T47D (cell line): Measurements from ENCODE around the gene KIF21A.

Experiments used
- DNase-seq, 2 experiments: peaks; one replicate each; pipeline versions ENCODE4 v3.0.0 to v3.0.0-alpha.2; 2011 to 2012; ENCODE audit warnings: low read depth in 1 of 2, low spot score in 1 of 2
- JUND ChIP-seq: IDR thresholded peaks from 2 replicates; pipeline ENCODE4 v1.6.1; 2012; ENCODE audit warnings: low read depth
- in situ Hi-C: cut with HindIII; loops from 2 replicates; pipeline ENCODE4 v1.10.0; 2016; ENCODE audit warnings: low sequenced_read_pairs, low pct_unique_long_range_greater_than_20kb

Gene KIF21A

DNA sequence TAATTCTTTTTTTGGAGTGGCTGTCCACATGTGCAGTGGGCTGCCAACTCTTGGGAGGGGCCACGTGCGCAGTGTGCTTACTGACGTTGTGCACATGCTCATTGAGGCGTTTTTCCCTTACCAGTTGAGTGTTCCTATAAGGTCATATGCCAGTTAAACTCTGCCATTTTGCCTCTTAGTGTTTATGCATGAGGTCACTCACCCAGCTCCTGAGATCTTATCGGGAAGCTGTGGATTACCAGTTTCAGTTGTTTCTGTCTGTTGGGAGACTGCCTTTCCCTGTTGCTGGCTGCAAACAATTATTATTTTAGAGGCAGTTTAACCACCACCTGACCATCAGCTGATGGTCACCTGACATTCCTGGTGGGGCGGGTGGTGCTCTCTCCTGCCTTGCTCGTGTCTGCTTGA, 16.1 kb upstream of the KIF21A start:
- in situ Hi-C loops: no loop called here
- no peak for TF ChIP-seq JUND
- DNase-seq: peak in 1 of 2 experiments; percentile 37

DNA sequence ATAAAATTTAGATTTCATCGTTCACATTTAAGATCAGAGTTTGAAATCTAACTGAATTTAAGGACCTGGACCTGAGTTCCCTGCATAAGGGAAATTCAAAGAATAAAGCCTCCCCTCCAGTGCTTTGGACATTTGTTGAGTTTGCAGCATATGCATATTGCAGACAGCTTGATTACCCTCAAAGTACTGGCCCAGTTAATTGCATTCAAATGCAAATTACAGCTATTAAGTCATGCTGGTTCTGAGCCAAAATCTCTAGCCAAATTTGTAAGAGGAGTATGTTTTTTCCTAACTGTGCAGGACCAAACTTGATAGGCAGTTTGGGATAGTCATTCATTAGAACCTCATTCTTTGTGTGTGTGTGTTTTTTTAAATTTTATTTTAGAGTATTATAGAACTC, 9.1 kb upstream of the KIF21A start:
- TF ChIP-seq JUND: no peak
- in situ Hi-C loops: no loop called here
- no peak for DNase-seq

DNA sequence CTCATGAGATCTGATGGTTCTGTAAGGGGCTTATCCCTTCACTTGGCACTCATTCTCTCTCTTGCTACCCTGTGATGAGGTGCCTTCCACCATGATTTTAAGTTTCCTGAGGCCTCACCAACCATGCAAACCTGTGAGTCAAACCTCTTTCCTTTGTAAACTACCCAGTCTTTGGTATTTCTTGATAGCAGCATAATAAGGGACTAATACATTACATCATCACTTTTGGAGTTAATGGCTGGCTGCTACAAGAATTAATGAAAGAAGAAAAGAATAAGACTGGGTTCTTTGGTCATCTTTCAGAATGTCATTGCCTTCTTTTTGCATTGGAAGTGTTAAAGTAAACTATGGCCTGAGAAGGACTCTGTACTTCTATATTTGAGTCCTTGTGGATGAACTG, 5.1 kb upstream of the KIF21A start:
- in situ Hi-C loops: no loop called here
- DNase-seq: no peak
- no peak for TF ChIP-seq JUND

DNA sequence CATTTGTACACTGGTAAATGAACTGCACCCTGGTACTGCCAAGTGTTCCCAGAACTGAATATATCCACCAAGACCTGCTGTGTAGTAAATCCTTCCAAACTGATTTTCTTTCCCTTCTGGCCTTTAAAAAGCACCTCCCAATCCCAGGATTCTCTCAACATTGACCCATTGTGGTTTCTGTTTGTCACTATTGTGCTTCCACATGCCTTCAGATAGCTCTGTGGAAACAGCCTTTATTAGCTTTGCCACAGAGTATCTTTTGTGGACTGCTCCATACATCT, 949 bp upstream of the KIF21A start:
- TF ChIP-seq JUND: no peak
- in situ Hi-C loops: no loop called here
- DNase-seq: peak in 1 of 2 experiments; percentile 28

DNA sequence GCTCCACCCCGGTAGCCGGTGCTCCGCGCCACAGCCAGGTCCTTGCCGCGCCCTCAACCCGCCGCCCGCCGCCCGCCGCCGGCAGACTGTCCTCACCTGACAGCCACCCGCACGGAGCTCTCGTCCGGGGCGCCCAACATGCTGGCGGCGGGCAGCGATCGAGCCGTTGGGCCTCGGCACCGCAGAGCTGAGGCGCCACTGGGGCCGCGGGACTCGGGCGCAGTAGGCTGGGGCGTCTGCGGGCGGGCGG, 164 bp downstream of the KIF21A start:
- DNase-seq: peak in 1 of 2 experiments; percentile 24
- in situ Hi-C loops: no loop called here
- no peak for TF ChIP-seq JUND

DNA sequence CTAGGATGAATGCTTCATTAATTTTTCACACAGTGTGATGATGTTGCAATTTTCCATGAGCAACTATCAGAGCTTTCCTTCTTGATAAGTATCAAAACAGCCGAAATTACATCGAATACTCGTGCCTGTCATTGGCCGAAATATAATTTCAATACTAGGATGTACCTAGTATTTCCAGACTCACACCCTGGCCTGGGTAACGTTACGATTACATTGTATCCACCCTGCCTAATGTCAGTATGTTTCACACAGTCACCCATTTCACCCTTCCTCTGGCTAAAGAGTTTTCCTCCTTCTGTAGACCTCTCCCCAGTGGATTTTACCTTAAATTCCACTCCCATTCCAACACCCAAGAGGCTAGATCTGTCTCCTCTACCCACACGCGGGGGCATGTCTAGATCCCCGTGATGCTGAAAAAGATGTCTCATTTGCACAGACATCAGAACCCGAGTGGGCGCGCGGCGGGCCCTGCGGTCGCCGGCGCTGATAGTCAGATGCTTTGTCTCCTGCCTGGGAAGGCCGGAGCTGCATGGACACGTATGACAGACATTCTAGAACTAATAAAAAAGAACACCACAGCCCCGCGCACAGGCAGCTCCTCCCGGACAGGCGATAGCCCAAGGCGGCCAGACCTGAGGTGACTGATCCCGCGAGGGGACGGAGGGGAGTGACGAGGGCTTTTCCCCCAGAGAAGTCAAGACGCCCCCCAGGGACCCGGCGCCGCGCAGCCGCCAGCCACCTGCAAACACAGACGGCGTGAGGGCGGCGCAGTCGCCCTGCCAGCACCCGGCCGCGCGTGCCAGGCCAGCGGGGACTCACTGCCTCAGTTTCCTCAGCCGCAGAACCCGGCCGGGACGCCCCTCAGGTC, 723 bp downstream of the KIF21A start:
- DNase-seq: peak; percentile 24 to 60
- in situ Hi-C loops: no loop called here
- no peak for TF ChIP-seq JUND

DNA sequence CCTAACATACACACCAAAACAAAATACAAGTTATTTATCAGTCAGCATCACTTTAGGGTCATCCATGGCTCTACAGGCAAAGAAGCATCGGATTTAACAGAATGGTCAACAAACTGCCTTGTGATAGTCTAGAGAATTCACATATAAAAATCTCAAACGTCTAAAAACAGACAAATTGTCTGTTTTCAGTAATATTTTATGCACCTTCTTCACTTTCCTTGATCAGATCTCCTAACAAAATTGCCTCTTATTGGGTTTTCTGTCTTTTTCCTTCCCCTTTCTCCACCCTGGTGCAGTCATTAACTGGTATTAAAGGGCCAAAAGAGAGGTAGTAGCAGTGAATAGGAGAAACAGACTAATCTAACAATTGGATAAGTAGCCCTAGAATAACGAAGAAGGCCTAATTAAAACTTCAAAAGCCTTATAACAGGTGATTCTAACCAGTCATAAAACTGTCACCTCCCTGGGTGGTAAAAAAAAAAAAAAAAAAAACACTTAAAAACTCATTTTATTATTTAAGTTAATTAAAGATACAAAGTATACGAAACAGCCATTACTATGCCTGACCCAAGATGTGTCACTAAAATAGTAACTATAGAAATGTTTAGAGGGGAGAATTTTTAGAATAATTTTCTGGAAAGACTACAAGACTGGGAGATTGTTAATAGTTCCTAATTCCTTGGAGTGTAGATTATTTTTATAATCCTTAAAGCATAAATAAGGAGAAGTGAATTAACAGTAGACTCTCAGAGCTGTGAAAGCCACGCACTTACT, 1.5 kb downstream of the KIF21A start:
- TF ChIP-seq JUND: no peak
- DNase-seq: no peak
- in situ Hi-C loops: no loop called here

DNA sequence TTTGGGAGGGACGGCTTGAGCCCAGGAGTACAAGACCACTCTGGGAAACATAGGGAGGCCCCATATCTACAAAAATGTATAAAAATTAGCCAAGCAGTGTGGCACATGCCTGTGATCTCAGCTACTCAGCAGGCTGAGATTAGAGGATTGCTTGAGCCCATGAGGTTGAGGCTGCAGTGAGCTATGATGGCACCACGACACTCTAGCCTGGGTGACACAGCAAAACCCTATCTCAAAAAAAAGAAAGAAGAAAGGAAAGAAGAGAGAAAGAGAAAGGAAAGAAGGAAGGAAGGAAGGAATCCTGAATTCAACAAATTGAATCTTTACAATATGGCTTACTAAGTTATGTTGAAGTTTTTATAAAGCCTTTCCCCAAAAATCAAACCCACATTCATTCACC, 2.1 kb downstream of the KIF21A start:
- in situ Hi-C loops: no loop called here
- TF ChIP-seq JUND: no peak

DNA sequence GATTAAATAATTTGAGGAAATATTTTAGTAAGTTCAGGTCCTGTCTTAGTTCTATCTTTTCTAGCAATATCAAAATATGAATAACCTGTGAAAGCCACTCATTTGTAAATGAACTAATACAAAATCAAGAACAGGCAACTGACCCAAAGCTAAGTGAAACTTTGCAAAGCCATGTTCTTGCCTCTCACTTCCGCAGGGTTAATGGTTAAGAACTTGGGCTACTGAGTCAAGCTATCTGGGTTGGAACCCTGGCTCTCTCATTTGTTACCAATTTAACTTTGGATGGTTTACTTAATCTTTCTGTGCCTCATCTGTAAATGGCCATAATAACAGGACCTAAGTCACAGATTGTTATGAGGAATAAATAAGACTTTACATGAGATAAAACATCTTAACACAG, 2.8 kb downstream of the KIF21A start:
- in situ Hi-C loops: no loop called here
- DNase-seq: no peak
- no peak for TF ChIP-seq JUND

More for the DNA sequence above, 2.1 kb downstream of the KIF21A start:
- DNase-seq: no peak

DNA sequence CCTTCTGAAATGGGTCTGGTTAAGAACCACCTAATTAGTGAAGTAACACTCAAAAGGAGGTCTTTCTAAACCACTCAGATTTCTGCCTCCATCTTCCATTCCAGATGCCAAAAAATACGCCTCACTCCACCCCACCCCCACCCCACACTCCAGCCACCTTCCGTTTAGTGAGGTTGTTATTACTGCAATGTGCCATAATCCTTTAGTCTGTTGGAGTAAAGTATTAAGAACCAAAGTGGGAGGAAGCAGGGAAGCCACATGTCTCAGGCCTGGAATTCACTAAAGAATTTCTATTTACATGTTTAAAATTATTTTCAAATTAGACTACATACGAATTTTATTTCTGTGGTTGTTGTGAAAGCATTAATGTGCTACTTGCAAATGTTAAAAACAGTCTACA, 7.4 kb downstream of the KIF21A start:
- in situ Hi-C loops: no loop called here
- no peak for TF ChIP-seq JUND
- no peak for DNase-seq

DNA sequence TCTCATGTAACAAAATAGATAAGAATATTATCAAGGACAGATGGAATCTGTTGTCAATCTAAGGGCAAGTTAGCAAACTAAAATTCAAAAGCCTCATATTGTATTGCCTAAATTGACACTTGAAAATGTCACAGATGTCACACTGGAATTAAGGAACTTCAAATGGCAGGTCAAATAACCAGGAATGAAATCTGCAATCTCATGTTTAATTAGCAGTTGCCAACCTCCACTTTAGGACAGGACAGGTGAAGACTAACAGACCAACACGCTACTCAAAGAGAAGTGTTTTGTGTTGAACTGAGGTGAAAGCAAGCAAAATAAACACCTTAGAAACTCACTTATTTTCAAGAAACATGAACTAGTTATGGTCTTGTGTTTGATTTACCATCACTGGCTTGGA, 11.1 kb downstream of the KIF21A start:
- no peak for TF ChIP-seq JUND
- no peak for DNase-seq
- in situ Hi-C loops: no loop called here

DNA sequence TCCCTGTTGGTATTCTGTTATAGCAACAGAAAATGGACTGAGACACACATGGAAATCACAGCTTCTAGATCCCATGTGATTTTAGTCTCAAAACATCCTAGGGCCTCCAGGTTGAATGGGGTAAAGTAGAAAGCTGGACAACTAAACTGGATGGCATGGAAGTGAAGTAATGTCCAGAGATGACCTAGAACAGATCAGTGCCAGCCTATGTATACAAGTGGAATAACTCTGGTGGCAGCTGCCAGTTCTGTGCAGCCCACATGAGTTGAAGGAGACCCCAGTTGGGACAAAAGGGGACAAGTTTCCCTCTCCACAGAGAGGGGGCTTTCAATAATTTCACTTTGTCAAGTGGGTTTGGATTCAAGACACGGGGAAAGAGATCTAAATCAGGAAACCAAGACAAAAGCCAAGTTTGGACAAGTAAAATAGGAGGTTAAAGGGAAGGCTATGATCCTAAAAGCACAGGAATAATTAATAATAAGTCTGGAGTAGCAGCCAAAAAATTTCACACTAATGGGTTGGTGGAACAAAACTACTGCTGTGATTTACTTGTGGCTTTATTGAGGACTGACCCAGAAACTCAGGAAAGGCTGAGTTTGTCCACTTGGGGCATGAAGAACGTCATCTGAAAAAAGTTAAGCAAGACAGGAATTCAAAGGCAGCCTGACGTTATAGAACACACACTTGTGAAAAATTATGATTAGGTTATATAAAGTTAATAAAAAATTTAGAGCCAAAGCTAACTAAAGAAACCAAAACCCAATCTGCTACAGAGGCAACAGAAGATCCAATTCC, 11.7 kb downstream of the KIF21A start:
- DNase-seq: no peak
- no peak for TF ChIP-seq JUND
- in situ Hi-C loops: no loop called here

DNA sequence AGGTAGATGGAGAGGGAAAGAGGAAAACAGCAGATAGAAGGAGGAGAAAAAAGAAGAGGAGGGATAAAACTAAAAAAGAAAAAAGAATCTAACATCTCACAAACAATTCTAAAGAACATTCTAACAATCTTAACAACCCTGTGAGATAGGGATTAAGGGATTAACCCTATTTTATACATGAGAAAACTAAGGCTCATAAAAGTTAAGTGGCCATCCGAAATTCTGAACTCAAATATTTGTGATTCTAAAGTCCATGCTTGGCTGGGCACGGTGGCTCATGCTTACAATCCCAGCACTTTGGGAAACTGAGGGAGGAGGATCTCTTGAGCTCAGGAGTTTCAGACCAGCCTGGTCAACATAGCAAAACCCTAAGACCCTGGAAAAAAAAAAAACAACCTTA, 13.1 kb downstream of the KIF21A start:
- no peak for DNase-seq
- TF ChIP-seq JUND: no peak
- in situ Hi-C loops: no loop called here
